SK-N-MC (cell line): ENCODE measurements around the gene TEX19.

Experiments
- EZH2 ChIP-seq: fragments of 200-600 bp; sonication (generic); IDR thresholded peaks from one replicate; pipeline ENCODE4 v1.6.1; 2017; ENCODE audit warnings: antibody characterized with exemption
- FOXP2 ChIP-seq: optimal IDR thresholded peaks from 2 replicates; pipeline ENCODE3; 2011; ENCODE audit warnings: mild to moderate bottlenecking, moderate library complexity; ENCODE audit not compliant: insufficient read depth; ENCODE audit errors: extremely low read length, control extremely low read depth
- POLR2AphosphoS5 ChIP-seq: IDR thresholded peaks from 2 replicates; pipeline ENCODE4 v1.6.1; 2012; ENCODE audit warnings: mild to moderate bottlenecking, low read depth, low read length, borderline replicate concordance

GRCh38 chr17:82327289-82327688 is 31.8 kb upstream of the TEX19 start:
- TF ChIP-seq POLR2AphosphoS5 (no peak), EZH2 (no peak), FOXP2 (no peak)
